H9 (cell line): ENCODE measurements around the gene ACTRT3. TPM values are rescaled to one million over a fixed set of nuclear protein-coding genes. Genes with fewer than 3 reads are reported as not detected.

ENCODE experiments used
- DNase-seq: peaks from one replicate; pipeline ENCODE4 v3.0.0-alpha.2; 2017
- H2AFZ ChIP-seq: one replicate; pipeline ENCODE4 v1.6.1; 2013; ENCODE audit warnings: mild to moderate bottlenecking, low read length, control low read depth, moderate library complexity
- H2AK5ac ChIP-seq: 2 replicates; pipeline ENCODE4 v1.6.1; 2013; ENCODE audit warnings: low read length, control low read depth, mixed read lengths; ENCODE audit not compliant: insufficient read length
- H2BK120ac ChIP-seq: one replicate; pipeline ENCODE4 v1.6.1; 2013; ENCODE audit warnings: low read depth, mild to moderate bottlenecking, low read length, control low read depth, inconsistent platforms; ENCODE audit not compliant: poor library complexity, severe bottlenecking
- H2BK12ac ChIP-seq: 2 replicates; pipeline ENCODE4 v1.6.1; 2013; ENCODE audit warnings: low read length, control low read depth, mixed read lengths, low read depth; ENCODE audit not compliant: insufficient read length
- H2BK15ac ChIP-seq: 2 replicates; pipeline ENCODE4 v1.6.1; 2013; ENCODE audit warnings: low read depth, low read length, control low read depth
- H2BK20ac ChIP-seq: one replicate; pipeline ENCODE4 v1.6.1; 2013; ENCODE audit warnings: low read depth, mild to moderate bottlenecking, low read length, control low read depth, inconsistent platforms; ENCODE audit not compliant: poor library complexity, severe bottlenecking
- H2BK5ac ChIP-seq: 2 replicates; pipeline ENCODE4 v1.6.1; 2013; ENCODE audit warnings: low read length, control low read depth, mixed read lengths; ENCODE audit not compliant: insufficient read length
- H3K14ac ChIP-seq: 2 replicates; pipeline ENCODE4 v1.6.1; 2013; ENCODE audit warnings: low read length, control low read depth; ENCODE audit not compliant: insufficient read depth
- H3K18ac ChIP-seq: 2 replicates; pipeline ENCODE4 v1.6.1; 2013; ENCODE audit warnings: low read depth, mild to moderate bottlenecking, mixed read lengths, low read length, control low read depth; ENCODE audit not compliant: insufficient read length
- H3K23ac ChIP-seq: 2 replicates; pipeline ENCODE4 v1.6.1; 2013; ENCODE audit warnings: low read length, control low read depth, mixed read lengths, low read depth; ENCODE audit not compliant: insufficient read length
- H3K23me2 ChIP-seq: 2 replicates; pipeline ENCODE4 v1.6.1; 2013; ENCODE audit warnings: low read depth, mild to moderate bottlenecking, mixed read lengths, low read length, control low read depth; ENCODE audit not compliant: insufficient read length, poor library complexity, severe bottlenecking
- H3K27ac ChIP-seq: 2 replicates; pipeline ENCODE4 v1.5.1; 2013; ENCODE audit warnings: low read length, control low read depth, mixed read lengths, low read depth; ENCODE audit not compliant: insufficient read length
- H3K27me3 ChIP-seq: 2 replicates; pipeline ENCODE4 v1.6.1; 2013; ENCODE audit warnings: low read length, control low read depth, inconsistent platforms; ENCODE audit not compliant: insufficient read depth
- H3K4ac ChIP-seq: 2 replicates; pipeline ENCODE4 v1.6.1; 2013; ENCODE audit warnings: low read depth, mild to moderate bottlenecking, control low read depth, inconsistent platforms, low read length, moderate library complexity
- H3K4me1 ChIP-seq: 2 replicates; pipeline ENCODE4 v1.6.1; 2013; ENCODE audit warnings: low read length, control low read depth, inconsistent platforms; ENCODE audit not compliant: insufficient read depth
- H3K4me2 ChIP-seq: 2 replicates; pipeline ENCODE4 v1.6.1; 2013; ENCODE audit warnings: low read length, control low read depth, mixed read lengths; ENCODE audit not compliant: insufficient read length, insufficient read depth
- H3K56ac ChIP-seq: 2 replicates; pipeline ENCODE4 v1.6.1; 2013; ENCODE audit warnings: low read depth, mild to moderate bottlenecking, mixed read lengths, low read length, control low read depth; ENCODE audit not compliant: insufficient read length
- H3K79me1 ChIP-seq: 2 replicates; pipeline ENCODE4 v1.6.1; 2013; ENCODE audit warnings: low read depth, mild to moderate bottlenecking, moderate library complexity, low read length, control low read depth, inconsistent platforms; ENCODE audit not compliant: insufficient read depth, poor library complexity, severe bottlenecking
- H3K79me2 ChIP-seq: 2 replicates; pipeline ENCODE4 v1.6.1; 2013; ENCODE audit warnings: low read length, control low read depth, inconsistent platforms; ENCODE audit not compliant: insufficient read depth
- H3K9ac ChIP-seq: 2 replicates; pipeline ENCODE4 v1.6.1; 2013; ENCODE audit warnings: low read length, control low read depth, mixed read lengths; ENCODE audit not compliant: insufficient read length; ENCODE audit errors: extremely low read depth
- H3K9me3 ChIP-seq: one replicate; pipeline ENCODE4 v1.6.1; 2013; ENCODE audit warnings: low read depth, low read length, inconsistent platforms; ENCODE audit not compliant: control insufficient read depth
- H3T11ph ChIP-seq: one replicate; pipeline ENCODE4 v1.6.1; 2013; ENCODE audit warnings: mild to moderate bottlenecking, low read length, control low read depth, inconsistent platforms
- H4K20me1 ChIP-seq: one replicate; pipeline ENCODE4 v1.6.1; 2013; ENCODE audit not compliant: control insufficient read depth, insufficient read length, insufficient read depth
- H4K5ac ChIP-seq: 2 replicates; pipeline ENCODE4 v1.6.1; 2013; ENCODE audit warnings: low read depth, mild to moderate bottlenecking, mixed read lengths, low read length, control low read depth; ENCODE audit not compliant: insufficient read length
- H4K8ac ChIP-seq: replicated peaks from 2 replicates; pipeline ENCODE4 v1.6.1; 2013; ENCODE audit warnings: low read length, control low read depth, mixed read lengths, low read depth; ENCODE audit not compliant: insufficient read length
- H4K91ac ChIP-seq: 2 replicates; pipeline ENCODE4 v1.6.1; 2013; ENCODE audit warnings: low read depth, mild to moderate bottlenecking, moderate library complexity, mixed read lengths, low read length, control low read depth; ENCODE audit not compliant: insufficient read length
- H3K27ac Mint-ChIP-seq, 3 experiments: 2 replicates in 2 of 3; 3 replicates in 1 of 3; pipeline ENCODE4 v1.8.0; 2020 to 2021; ENCODE audit warnings: mixed read lengths in 3 of 3, mild to moderate bottlenecking in 1 of 3, moderate library complexity in 1 of 3
- H3K27me3 Mint-ChIP-seq: 2 replicates; pipeline ENCODE4 v1.8.0; 2021; ENCODE audit warnings: low read depth, mild to moderate bottlenecking, moderate library complexity, mixed read lengths
- H3K36me3 Mint-ChIP-seq, 3 experiments: 2 replicates in 2 of 3; 3 replicates in 1 of 3; pipeline ENCODE4 v1.8.0; 2020 to 2021; ENCODE audit warnings: low read depth in 3 of 3, mixed read lengths in 3 of 3; ENCODE audit not compliant: insufficient read depth in 1 of 3
- H3K4me1 Mint-ChIP-seq, 2 experiments: 2 replicates each; pipeline ENCODE4 v1.8.0; 2020; ENCODE audit warnings: mixed read lengths in 2 of 2
- H3K4me3 Mint-ChIP-seq, 2 experiments: 2 replicates in 1 of 2; 3 replicates in 1 of 2; pipeline ENCODE4 v1.8.0; 2020 to 2021; ENCODE audit warnings: mild to moderate bottlenecking in 2 of 2, mixed read lengths in 2 of 2, moderate library complexity in 1 of 2
- H3K9me3 Mint-ChIP-seq, 2 experiments: 2 replicates in 1 of 2; 3 replicates in 1 of 2; pipeline ENCODE4 v1.8.0; 2020; ENCODE audit warnings: mild to moderate bottlenecking in 2 of 2, mixed read lengths in 2 of 2, moderate library complexity in 1 of 2
- WGBS: extraction: QIAGEN DNeasy Blood & Tissue Kit; methylation state at CpG from one replicate; pipeline ENCODE4 v1.1.7; 2013; ENCODE audit warnings: missing lambda C conversion rate, low lambda C conversion rate, mixed read lengths; ENCODE audit not compliant: insufficient read length; ENCODE audit errors: extremely low coverage; 5-methylcytosine and 5-hydroxymethylcytosine counted together
- total RNA-seq: library from RNA; stranded (reverse); gene quantifications from 2 replicates; pipeline ENCODE4 v1.2.1, GENCODE V29; 2021
- TF ChIP-seq, protein P1 (sequence below): fragments of 200-600 bp; sonication (generic); conservative IDR thresholded peaks from 3 replicates; pipeline ENCODE4 v1.8.0; 2021; ENCODE audit warnings: antibody characterized with exemption, mild to moderate bottlenecking

Gene ACTRT3
- total RNA-seq, 1 experiment from 2014 or later, result 5.9 TPM

GRCh38 chr3:169792359-169792758 is 23.0 kb upstream of the ACTRT3 start:
- no peak overlapping the region for H2BK120ac ChIP-seq
- no peak overlapping the region for H3K27ac ChIP-seq
- no peak overlapping the region for H3K56ac ChIP-seq
- Mint-ChIP-seq H3K36me3 (peaks cover 3 to 15% (median 11%) of the 10 kb centered on the region in 3 experiments; a peak in 4 of 7 replicates), H3K27ac (no peak overlapping the region), H3K4me3 (no peak overlapping the region), H3K9me3 (no peaks in the 10 kb centered on the region), H3K27me3 (no peaks in the 10 kb centered on the region), H3K4me1 (peaks cover 0 to 8% of the 10 kb centered on the region in 2 experiments; a peak in 2 of 4 replicates)
- H2BK5ac ChIP-seq, result no peak overlapping the region
- no peak overlapping the region for H3K9ac ChIP-seq
- H3K4me1 ChIP-seq, result no peaks in the 10 kb centered on the region
- H2BK12ac ChIP-seq, result no peak overlapping the region
- H3K18ac ChIP-seq, result no peak overlapping the region
- no peaks in the 10 kb centered on the region for H3K27me3 ChIP-seq
- H3K14ac ChIP-seq, result no peak overlapping the region
- DNase-seq, result no peak
- H3K79me1 ChIP-seq, result no peaks in the 10 kb centered on the region
- H3K23me2 ChIP-seq, result no peaks in the 10 kb centered on the region
- TF ChIP-seq, protein P1, sequence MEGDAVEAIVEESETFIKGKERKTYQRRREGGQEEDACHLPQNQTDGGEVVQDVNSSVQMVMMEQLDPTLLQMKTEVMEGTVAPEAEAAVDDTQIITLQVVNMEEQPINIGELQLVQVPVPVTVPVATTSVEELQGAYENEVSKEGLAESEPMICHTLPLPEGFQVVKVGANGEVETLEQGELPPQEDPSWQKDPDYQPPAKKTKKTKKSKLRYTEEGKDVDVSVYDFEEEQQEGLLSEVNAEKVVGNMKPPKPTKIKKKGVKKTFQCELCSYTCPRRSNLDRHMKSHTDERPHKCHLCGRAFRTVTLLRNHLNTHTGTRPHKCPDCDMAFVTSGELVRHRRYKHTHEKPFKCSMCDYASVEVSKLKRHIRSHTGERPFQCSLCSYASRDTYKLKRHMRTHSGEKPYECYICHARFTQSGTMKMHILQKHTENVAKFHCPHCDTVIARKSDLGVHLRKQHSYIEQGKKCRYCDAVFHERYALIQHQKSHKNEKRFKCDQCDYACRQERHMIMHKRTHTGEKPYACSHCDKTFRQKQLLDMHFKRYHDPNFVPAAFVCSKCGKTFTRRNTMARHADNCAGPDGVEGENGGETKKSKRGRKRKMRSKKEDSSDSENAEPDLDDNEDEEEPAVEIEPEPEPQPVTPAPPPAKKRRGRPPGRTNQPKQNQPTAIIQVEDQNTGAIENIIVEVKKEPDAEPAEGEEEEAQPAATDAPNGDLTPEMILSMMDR, result no peak
- H4K20me1 ChIP-seq, result no peaks in the 10 kb centered on the region
- H3K79me2 ChIP-seq, result no peaks in the 10 kb centered on the region
- H2BK15ac ChIP-seq, result no peak overlapping the region
- WGBS, result no CpG with 5 or more reads among the region's 1 CpG
- no peak overlapping the region for H2BK20ac ChIP-seq
- H2AFZ ChIP-seq, result no peak overlapping the region
- no peak overlapping the region for H3K4me2 ChIP-seq
- no peak overlapping the region for H3T11ph ChIP-seq
- H3K4ac ChIP-seq, result no peak overlapping the region
- H4K91ac ChIP-seq, result no peak overlapping the region
- no peak overlapping the region for H4K5ac ChIP-seq
- no peak overlapping the region for H2AK5ac ChIP-seq
- H3K9me3 ChIP-seq, result no peaks in the 10 kb centered on the region
- H3K23ac ChIP-seq, result no peak overlapping the region
- no peak overlapping the region for H4K8ac ChIP-seq
